WTC11 (cell line): ENCODE measurements around the gene NAV2. TPM values are rescaled to one million over a fixed set of nuclear protein-coding genes. Genes with fewer than 3 reads are reported as not detected.
A peak's percentile ranks its signal among the peaks of the same experiment; 100 is the strongest.

Experiments
- ATAC-seq: fragments of 200-7000 bp; cut with Tn5 transposase; 2 replicates; pipeline ENCODE4 v1.10.0; 2021; ENCODE audit warnings: mild to moderate bottlenecking, moderate library complexity
- CTCF ChIA-PET: fragments of 300-600 bp; sonication (Branson Sonifier 250); formaldehyde crosslinking; loops from one replicate; lab custom pipeline; 2021; ENCODE audit warnings: antibody characterized with exemption; lab: Charles Lee
- POLR2A ChIA-PET: fragments of 350-600 bp; sonication (Branson Sonifier 250); formaldehyde crosslinking; loops from one replicate; lab custom pipeline; 2021; ENCODE audit warnings: antibody characterized with exemption; lab: Charles Lee
- DNase-seq: peaks from one replicate; pipeline ENCODE4 v3.0.0; 2021; ENCODE audit warnings: low spot score
- H3K27ac Mint-ChIP-seq: 2 replicates; pipeline ENCODE4 v1.8.0; 2021; ENCODE audit warnings: mixed read lengths
- H3K27me3 Mint-ChIP-seq: 2 replicates; pipeline ENCODE4 v1.8.0; 2021; ENCODE audit warnings: low read depth, mild to moderate bottlenecking, moderate library complexity, mixed read lengths
- H3K36me3 Mint-ChIP-seq: 2 replicates; pipeline ENCODE4 v1.8.0; 2021; ENCODE audit warnings: mixed read lengths
- H3K4me1 Mint-ChIP-seq: 2 replicates; pipeline ENCODE4 v1.8.0; 2022; ENCODE audit warnings: mixed read lengths
- H3K4me3 Mint-ChIP-seq: 2 replicates; pipeline ENCODE4 v1.8.0; 2021; ENCODE audit warnings: mild to moderate bottlenecking, moderate library complexity, mixed read lengths
- H3K9me3 Mint-ChIP-seq: 2 replicates; pipeline ENCODE4 v1.8.0; 2021; ENCODE audit warnings: mixed read lengths
- AFF4 ChIP-seq: sonication (generic); formaldehyde crosslinking; IDR thresholded peaks from 2 replicates; pipeline ENCODE4 v1.8.1; 2023; ENCODE audit warnings: mild to moderate bottlenecking, missing genetic modification reagents, borderline replicate concordance
- AR ChIP-seq: fragments of 250-450 bp; sonication (Bioruptor Pico); IDR thresholded peaks from 2 replicates; pipeline ENCODE4 v1.9.0; 2021; ENCODE audit warnings: mild to moderate bottlenecking
- ATF1 ChIP-seq: sonication (generic); formaldehyde crosslinking; IDR thresholded peaks from 2 replicates; pipeline ENCODE4 v1.8.1; 2023; ENCODE audit warnings: mild to moderate bottlenecking, moderate library complexity, missing genetic modification reagents
- GRHL2 ChIP-seq: fragments of 250-450 bp; sonication (Bioruptor Pico); IDR thresholded peaks from 2 replicates; pipeline ENCODE4 v1.8.0; 2022; ENCODE audit warnings: mild to moderate bottlenecking, moderate library complexity; ENCODE audit not compliant: insufficient replicate concordance, severe bottlenecking
- IRF2 ChIP-seq: sonication (generic); formaldehyde crosslinking; IDR thresholded peaks from 2 replicates; pipeline ENCODE4 v1.8.0; 2022; ENCODE audit warnings: low read depth, missing genetic modification reagents, borderline replicate concordance
- NFYB ChIP-seq: sonication (generic); formaldehyde crosslinking; conservative IDR thresholded peaks from 2 replicates; pipeline ENCODE4 v1.8.0; 2022; ENCODE audit warnings: low read depth, missing genetic modification reagents
- SMAD3 ChIP-seq: sonication (generic); formaldehyde crosslinking; IDR thresholded peaks from 2 replicates; pipeline ENCODE4 v1.8.0; 2022; ENCODE audit warnings: missing genetic modification reagents, mild to moderate bottlenecking, borderline replicate concordance
- SMAD4 ChIP-seq: sonication (generic); formaldehyde crosslinking; IDR thresholded peaks from 2 replicates; pipeline ENCODE4 v1.8.0; 2022; ENCODE audit warnings: mild to moderate bottlenecking, missing genetic modification reagents
- SP1 ChIP-seq: sonication (generic); formaldehyde crosslinking; conservative IDR thresholded peaks from 2 replicates; pipeline ENCODE4 v1.8.1; 2022; ENCODE audit warnings: missing genetic modification reagents
- TEAD4 ChIP-seq: sonication (generic); formaldehyde crosslinking; IDR thresholded peaks from 2 replicates; pipeline ENCODE4 v1.8.0; 2022; ENCODE audit warnings: mild to moderate bottlenecking, missing genetic modification reagents
- TP53 ChIP-seq: sonication (generic); formaldehyde crosslinking; IDR thresholded peaks from 2 replicates; pipeline ENCODE4 v1.8.1; 2023; ENCODE audit warnings: mild to moderate bottlenecking, missing genetic modification reagents
- ZSCAN18 ChIP-seq: fragments of 250-450 bp; sonication (Bioruptor Pico); IDR thresholded peaks from 2 replicates; pipeline ENCODE4 v2.1.2; 2022; ENCODE audit warnings: mild to moderate bottlenecking, moderate library complexity
- total RNA-seq: library from RNA; stranded (reverse); gene quantifications from 3 replicates; pipeline ENCODE4 v1.2.3, GENCODE V29; 2021
- TF ChIP-seq, protein P1 (sequence below): sonication (generic); formaldehyde crosslinking; IDR thresholded peaks from 2 replicates; pipeline ENCODE4 v1.8.0; 2022; ENCODE audit warnings: mild to moderate bottlenecking, missing genetic modification reagents
- TF ChIP-seq, protein P2 (sequence below): sonication (generic); formaldehyde crosslinking; IDR thresholded peaks from 2 replicates; pipeline ENCODE4 v1.8.0; 2023; ENCODE audit warnings: missing genetic modification reagents, mild to moderate bottlenecking, borderline replicate concordance
- TF ChIP-seq, protein P3 (sequence below): sonication (generic); formaldehyde crosslinking; IDR thresholded peaks from 2 replicates; pipeline ENCODE4 v1.8.1; 2023; ENCODE audit warnings: mild to moderate bottlenecking, missing genetic modification reagents, moderate library complexity
- TF ChIP-seq, protein P4 (sequence below): sonication (generic); formaldehyde crosslinking; IDR thresholded peaks from 2 replicates; pipeline ENCODE4 v1.8.0; 2022; ENCODE audit warnings: mild to moderate bottlenecking, missing genetic modification reagents

NAV2 gene
- total RNA-seq, 1 experiment from 2014 or later = 42.8 TPM

DNA sequence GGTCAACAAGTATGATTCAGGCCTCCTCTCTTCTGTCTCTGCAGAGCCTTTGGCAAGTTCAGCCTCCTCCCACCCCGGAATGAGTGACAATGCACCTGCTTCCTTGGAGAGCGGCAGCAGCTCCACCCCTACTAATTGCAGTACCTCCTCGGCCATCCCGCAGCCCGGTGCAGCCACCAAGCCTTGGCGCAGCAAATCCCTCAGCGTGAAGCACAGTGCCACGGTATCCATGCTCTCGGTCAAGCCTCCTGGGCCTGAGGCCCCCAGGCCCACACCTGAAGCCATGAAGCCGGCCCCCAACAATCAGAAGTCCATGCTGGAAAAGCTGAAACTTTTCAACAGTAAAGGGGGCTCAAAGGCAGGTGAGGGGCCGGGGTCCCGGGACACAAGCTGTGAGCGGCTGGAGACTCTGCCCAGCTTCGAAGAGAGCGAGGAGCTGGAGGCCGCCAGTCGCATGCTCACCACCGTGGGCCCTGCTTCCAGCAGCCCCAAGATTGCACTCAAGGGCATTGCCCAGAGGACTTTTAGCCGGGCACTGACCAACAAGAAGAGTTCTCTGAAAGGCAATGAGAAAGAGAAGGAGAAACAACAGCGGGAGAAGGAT lies 220.6 kb downstream of the NAV2 start:
- peaks cover 14% of the 10 kb centered on the region for H3K4me1 Mint-ChIP-seq
- POLR2A ChIA-PET = no interaction called here
- TF ChIP-seq, protein P1, sequence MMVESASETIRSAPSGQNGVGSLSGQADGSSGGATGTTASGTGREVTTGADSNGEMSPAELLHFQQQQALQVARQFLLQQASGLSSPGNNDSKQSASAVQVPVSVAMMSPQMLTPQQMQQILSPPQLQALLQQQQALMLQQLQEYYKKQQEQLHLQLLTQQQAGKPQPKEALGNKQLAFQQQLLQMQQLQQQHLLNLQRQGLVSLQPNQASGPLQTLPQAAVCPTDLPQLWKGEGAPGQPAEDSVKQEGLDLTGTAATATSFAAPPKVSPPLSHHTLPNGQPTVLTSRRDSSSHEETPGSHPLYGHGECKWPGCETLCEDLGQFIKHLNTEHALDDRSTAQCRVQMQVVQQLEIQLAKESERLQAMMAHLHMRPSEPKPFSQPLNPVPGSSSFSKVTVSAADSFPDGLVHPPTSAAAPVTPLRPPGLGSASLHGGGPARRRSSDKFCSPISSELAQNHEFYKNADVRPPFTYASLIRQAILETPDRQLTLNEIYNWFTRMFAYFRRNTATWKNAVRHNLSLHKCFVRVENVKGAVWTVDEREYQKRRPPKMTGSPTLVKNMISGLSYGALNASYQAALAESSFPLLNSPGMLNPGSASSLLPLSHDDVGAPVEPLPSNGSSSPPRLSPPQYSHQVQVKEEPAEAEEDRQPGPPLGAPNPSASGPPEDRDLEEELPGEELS (CRISPR knock-in tag) = no peak
- TF ChIP-seq, protein P2, sequence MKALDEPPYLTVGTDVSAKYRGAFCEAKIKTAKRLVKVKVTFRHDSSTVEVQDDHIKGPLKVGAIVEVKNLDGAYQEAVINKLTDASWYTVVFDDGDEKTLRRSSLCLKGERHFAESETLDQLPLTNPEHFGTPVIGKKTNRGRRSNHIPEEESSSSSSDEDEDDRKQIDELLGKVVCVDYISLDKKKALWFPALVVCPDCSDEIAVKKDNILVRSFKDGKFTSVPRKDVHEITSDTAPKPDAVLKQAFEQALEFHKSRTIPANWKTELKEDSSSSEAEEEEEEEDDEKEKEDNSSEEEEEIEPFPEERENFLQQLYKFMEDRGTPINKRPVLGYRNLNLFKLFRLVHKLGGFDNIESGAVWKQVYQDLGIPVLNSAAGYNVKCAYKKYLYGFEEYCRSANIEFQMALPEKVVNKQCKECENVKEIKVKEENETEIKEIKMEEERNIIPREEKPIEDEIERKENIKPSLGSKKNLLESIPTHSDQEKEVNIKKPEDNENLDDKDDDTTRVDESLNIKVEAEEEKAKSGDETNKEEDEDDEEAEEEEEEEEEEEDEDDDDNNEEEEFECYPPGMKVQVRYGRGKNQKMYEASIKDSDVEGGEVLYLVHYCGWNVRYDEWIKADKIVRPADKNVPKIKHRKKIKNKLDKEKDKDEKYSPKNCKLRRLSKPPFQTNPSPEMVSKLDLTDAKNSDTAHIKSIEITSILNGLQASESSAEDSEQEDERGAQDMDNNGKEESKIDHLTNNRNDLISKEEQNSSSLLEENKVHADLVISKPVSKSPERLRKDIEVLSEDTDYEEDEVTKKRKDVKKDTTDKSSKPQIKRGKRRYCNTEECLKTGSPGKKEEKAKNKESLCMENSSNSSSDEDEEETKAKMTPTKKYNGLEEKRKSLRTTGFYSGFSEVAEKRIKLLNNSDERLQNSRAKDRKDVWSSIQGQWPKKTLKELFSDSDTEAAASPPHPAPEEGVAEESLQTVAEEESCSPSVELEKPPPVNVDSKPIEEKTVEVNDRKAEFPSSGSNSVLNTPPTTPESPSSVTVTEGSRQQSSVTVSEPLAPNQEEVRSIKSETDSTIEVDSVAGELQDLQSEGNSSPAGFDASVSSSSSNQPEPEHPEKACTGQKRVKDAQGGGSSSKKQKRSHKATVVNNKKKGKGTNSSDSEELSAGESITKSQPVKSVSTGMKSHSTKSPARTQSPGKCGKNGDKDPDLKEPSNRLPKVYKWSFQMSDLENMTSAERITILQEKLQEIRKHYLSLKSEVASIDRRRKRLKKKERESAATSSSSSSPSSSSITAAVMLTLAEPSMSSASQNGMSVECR = no peak
- TF ChIP-seq NFYB (CRISPR knock-in tag) (no peak), IRF2 (no peak), AR (CRISPR knock-in tag) (no peak), ATF1 (no peak)

DNA sequence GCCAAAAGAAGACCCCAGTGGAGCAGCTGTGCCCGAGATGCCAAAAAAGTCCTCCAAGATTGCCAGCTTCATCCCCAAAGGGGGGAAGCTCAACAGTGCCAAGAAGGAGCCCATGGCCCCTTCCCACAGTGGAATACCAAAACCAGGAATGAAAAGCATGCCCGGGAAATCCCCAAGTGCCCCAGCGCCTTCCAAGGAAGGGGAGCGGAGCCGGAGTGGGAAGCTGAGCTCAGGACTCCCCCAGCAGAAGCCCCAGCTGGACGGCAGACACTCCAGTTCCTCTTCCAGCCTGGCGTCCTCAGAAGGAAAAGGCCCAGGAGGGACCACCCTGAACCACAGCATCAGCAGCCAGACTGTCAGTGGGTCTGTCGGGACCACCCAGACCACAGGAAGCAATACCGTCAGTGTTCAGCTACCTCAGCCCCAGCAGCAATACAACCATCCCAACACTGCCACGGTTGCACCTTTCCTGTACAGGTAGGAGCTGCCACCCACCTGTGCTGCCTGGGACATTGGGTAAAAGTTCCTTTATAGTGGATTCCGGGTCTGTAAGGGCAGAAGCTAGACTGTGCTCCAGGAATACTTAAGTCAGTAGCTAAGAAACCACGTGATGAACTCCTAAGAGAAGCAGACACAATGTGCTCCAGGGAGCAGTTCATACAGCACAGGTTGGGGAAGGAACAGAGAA lies 221.3 kb downstream of the NAV2 start:
- Mint-ChIP-seq H3K36me3 (peaks cover 6% of the 10 kb centered on the region), H3K4me3 (no peak overlapping the region), H3K27me3 (no peaks in the 10 kb centered on the region), H3K27ac (peak overlapping the region; percentile 86), H3K9me3 (no peaks in the 10 kb centered on the region), H3K4me1 (peaks cover 14% of the 10 kb centered on the region)
- DNase-seq (no peak), ATAC-seq (no peak)
- ChIA-PET CTCF (interaction anchor here (0.5 to 3.3 kb wide), 4 partner anchors 28 to 719 kb away, joined by 3 to 10 read pairs (median 4); no protein-coding TSS in a partner anchor), POLR2A (no interaction called here)
- no peak for TF ChIP-seq ZSCAN18 (CRISPR knock-in tag)
- TF ChIP-seq GRHL2 (CRISPR knock-in tag) = no peak
- TF ChIP-seq SMAD4 (CRISPR knock-in tag) = no peak
- TF ChIP-seq TEAD4 (CRISPR knock-in tag) = no peak
- no peak for TF ChIP-seq SP1 (CRISPR knock-in tag)
- TF ChIP-seq TP53 (CRISPR knock-in tag) = no peak
- TF ChIP-seq, protein P3, sequence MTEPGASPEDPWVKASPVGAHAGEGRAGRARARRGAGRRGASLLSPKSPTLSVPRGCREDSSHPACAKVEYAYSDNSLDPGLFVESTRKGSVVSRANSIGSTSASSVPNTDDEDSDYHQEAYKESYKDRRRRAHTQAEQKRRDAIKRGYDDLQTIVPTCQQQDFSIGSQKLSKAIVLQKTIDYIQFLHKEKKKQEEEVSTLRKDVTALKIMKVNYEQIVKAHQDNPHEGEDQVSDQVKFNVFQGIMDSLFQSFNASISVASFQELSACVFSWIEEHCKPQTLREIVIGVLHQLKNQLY (CRISPR knock-in tag) = no peak
- TF ChIP-seq SMAD3 = no peak
- no peak for TF ChIP-seq AFF4
- TF ChIP-seq, protein P4, sequence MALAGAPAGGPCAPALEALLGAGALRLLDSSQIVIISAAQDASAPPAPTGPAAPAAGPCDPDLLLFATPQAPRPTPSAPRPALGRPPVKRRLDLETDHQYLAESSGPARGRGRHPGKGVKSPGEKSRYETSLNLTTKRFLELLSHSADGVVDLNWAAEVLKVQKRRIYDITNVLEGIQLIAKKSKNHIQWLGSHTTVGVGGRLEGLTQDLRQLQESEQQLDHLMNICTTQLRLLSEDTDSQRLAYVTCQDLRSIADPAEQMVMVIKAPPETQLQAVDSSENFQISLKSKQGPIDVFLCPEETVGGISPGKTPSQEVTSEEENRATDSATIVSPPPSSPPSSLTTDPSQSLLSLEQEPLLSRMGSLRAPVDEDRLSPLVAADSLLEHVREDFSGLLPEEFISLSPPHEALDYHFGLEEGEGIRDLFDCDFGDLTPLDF (CRISPR knock-in tag) = no peak

More for the DNA sequence above, 220.6 kb downstream of the NAV2 start:
- no peak overlapping the region for H3K4me3 Mint-ChIP-seq
- no peak for ATAC-seq
- H3K9me3 Mint-ChIP-seq = no peaks in the 10 kb centered on the region
- no peak overlapping the region for H3K27ac Mint-ChIP-seq
- CTCF ChIA-PET = interaction anchor here (0.6 to 3.3 kb wide), 3 partner anchors 27 to 177 kb away, joined by 4 to 10 read pairs (median 5); no protein-coding TSS in a partner anchor
- H3K27me3 Mint-ChIP-seq = no peaks in the 10 kb centered on the region
- no peak for DNase-seq
- peaks cover 6% of the 10 kb centered on the region for H3K36me3 Mint-ChIP-seq
